Measurements from ENCODE around the gene GTF2A1. TPM values are rescaled to one million over a fixed set of nuclear protein-coding genes. Genes with fewer than 3 reads are reported as not detected.

The GTF2A1 gene
- total and polyA plus RNA-seq, 2 donors (not counting 3 experiments of a cell fraction or from before 2014, with no cell fraction given): 11.1 to 33.4 TPM

GRCh38 chr14:81264671-81265070 lies 43.9 kb upstream of the GTF2A1 start:
- DNase-seq (ENCODE audit: low read depth, low spot score): no peak
- ChIA-PET POLR2A (no interaction called here), CTCF (interaction anchor here (3.8 kb wide), 1 partner anchor 200 kb away, joined by 13 read pairs; no protein-coding TSS in a partner anchor)
- Histone ChIP-seq H3K36me3 (ENCODE audit: control insufficient read depth in 2 of 2, extremely low read depth in 1 of 2, insufficient read depth in 2 of 2, low read length in 2 of 2) (no peaks in the 10 kb centered on the region), H3K4me2 (ENCODE audit: insufficient read depth, low read length) (no peak overlapping the region), H3K9ac (replicated peaks; ENCODE audit: extremely low read depth, insufficient read depth, low read length) (no peak overlapping the region), H3K9me1 (replicated peaks; ENCODE audit: control insufficient read depth, extremely low read depth, insufficient read depth, low read length) (no peaks in the 10 kb centered on the region), H3K9me3 (replicated peaks; ENCODE audit: control insufficient read depth, insufficient read depth, low read length) (no peaks in the 10 kb centered on the region), H4K20me1 (replicated peaks; ENCODE audit: control insufficient read depth, extremely low read depth, insufficient read depth, low read length) (no peaks in the 10 kb centered on the region), H3K79me2 (ENCODE audit: control insufficient read depth, insufficient read depth, low read length) (no peaks in the 10 kb centered on the region), H3K4me3 (replicated peaks in 1 of 3; ENCODE audit: insufficient read depth in 1 of 3, low read depth in 1 of 3, low read length in 3 of 3) (no peak overlapping the region), H3K27ac (ENCODE audit: insufficient read depth, low read depth, low read length) (no peak overlapping the region), H3K4me1 (ENCODE audit: control insufficient read depth, extremely low read depth, insufficient read depth, low read length) (no peaks in the 10 kb centered on the region), H2AFZ (ENCODE audit: low read depth, low read length) (no peak overlapping the region), H3K27me3 (ENCODE audit: control insufficient read depth in 2 of 2, insufficient read depth in 2 of 2, low read length in 2 of 2) (no peaks in the 10 kb centered on the region)
- no TSS peak for BruUV-seq (replicated peaks)
- TF ChIP-seq POLR2A (IDR thresholded peaks at IDR 0.05; ENCODE audit: low read depth, low read length) (no peak), EZH2 (IDR thresholded peaks at IDR 0.05; ENCODE audit: borderline replicate concordance, low read depth, low read length, severe bottlenecking) (no peak), MYC (IDR thresholded peaks at IDR 0.05; ENCODE audit: low read depth, low read length) (no peak), POLR2AphosphoS5 (IDR thresholded peaks at IDR 0.05; ENCODE audit: insufficient read depth, low read depth, low read length) (no peak), CTCF (IDR thresholded peaks at IDR 0.05; ENCODE audit: extremely low read depth in 1 of 2, insufficient read depth in 1 of 2, low read depth in 1 of 2, low read length in 2 of 2) (no peak), GATA2 (IDR thresholded peaks at IDR 0.05; ENCODE audit: insufficient read depth, insufficient read length, low read depth, low read length) (no peak), MAX (IDR thresholded peaks at IDR 0.05; ENCODE audit: insufficient read depth, insufficient read length) (no peak), JUN (IDR thresholded peaks at IDR 0.05; ENCODE audit: borderline replicate concordance, insufficient read depth, insufficient read length, low read depth) (no peak), FOS (IDR thresholded peaks at IDR 0.05; ENCODE audit: borderline replicate concordance, insufficient read depth, low read length) (no peak)
- dilution Hi-C loops (cut with MboI; ENCODE audit: extremely low pct_ligation_motif_present, low sequenced_read_pairs): no loop called here
- intact Hi-C loops (cut with micrococcal nuclease): no loop called here
- no peak for FAIRE-seq
